ENCODE results near the gene LRRC3C. TPM values are rescaled to one million over a fixed set of nuclear protein-coding genes. Genes with fewer than 3 reads are reported as not detected.

Gene LRRC3C
- total and polyA plus RNA-seq, 2 experiments from 2014 or later: 0.57 TPM; not detected in 1

DNA sequence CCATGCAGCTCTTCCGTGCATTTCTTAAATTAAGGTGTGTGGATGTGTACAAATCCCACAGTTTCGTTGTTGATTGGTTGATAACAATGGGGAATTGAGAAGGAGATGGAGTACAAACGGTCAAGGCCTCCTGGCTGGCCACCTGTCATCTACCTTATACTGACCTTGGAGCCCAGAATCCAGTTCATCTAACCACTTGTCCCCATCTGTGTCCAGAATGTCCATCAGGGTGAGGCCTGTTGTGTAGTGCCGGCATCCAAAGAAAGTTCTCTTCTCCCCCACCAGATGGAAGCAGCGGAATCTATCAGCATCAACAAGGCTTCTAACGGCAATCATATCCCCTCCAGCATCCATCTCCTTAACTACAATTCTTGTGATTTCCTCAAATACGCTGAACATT is 10.6 kb upstream of the LRRC3C start:
- H3K36me3 ChIP-seq (replicated peaks; ENCODE audit: insufficient read depth, low read depth): no peaks in the 10 kb centered on the region
- WGBS (ENCODE audit: low lambda C conversion rate, missing lambda C conversion rate): 80% methylated on average over 7 of the region's 7 CpGs
- H3K79me2 ChIP-seq: no peaks in the 10 kb centered on the region
- no peaks in the 10 kb centered on the region for H3K4me1 ChIP-seq (ENCODE audit: insufficient read depth)
- DNase-seq (ENCODE audit: low spot score): no peak
- H3K9me3 ChIP-seq (ENCODE audit: low read depth): no peaks in the 10 kb centered on the region
- TF ChIP-seq EZH2 (IDR thresholded peaks at IDR 0.05; ENCODE audit: borderline replicate concordance) (no peak), EZH2phosphoT487 (IDR thresholded peaks at IDR 0.05; ENCODE audit: low read depth, severe bottlenecking, unreplicated experiment) (no peak)
- TF ChIP-seq, protein P1, sequence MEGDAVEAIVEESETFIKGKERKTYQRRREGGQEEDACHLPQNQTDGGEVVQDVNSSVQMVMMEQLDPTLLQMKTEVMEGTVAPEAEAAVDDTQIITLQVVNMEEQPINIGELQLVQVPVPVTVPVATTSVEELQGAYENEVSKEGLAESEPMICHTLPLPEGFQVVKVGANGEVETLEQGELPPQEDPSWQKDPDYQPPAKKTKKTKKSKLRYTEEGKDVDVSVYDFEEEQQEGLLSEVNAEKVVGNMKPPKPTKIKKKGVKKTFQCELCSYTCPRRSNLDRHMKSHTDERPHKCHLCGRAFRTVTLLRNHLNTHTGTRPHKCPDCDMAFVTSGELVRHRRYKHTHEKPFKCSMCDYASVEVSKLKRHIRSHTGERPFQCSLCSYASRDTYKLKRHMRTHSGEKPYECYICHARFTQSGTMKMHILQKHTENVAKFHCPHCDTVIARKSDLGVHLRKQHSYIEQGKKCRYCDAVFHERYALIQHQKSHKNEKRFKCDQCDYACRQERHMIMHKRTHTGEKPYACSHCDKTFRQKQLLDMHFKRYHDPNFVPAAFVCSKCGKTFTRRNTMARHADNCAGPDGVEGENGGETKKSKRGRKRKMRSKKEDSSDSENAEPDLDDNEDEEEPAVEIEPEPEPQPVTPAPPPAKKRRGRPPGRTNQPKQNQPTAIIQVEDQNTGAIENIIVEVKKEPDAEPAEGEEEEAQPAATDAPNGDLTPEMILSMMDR (IDR thresholded peaks at IDR 0.05; ENCODE audit: poor library complexity): no peak
- H2AFZ ChIP-seq: no peak overlapping the region
- H3K27ac ChIP-seq: peak overlapping the region; percentile 53
- no peaks in the 10 kb centered on the region for H3K9me2 ChIP-seq (replicated peaks; ENCODE audit: insufficient read depth)
- no peaks in the 10 kb centered on the region for H4K20me1 ChIP-seq (ENCODE audit: insufficient read depth, poor library complexity, severe bottlenecking)
- no peak overlapping the region for H3K4me2 ChIP-seq
- no peaks in the 10 kb centered on the region for H3K27me3 ChIP-seq
- no peak overlapping the region for H3K4me3 ChIP-seq

DNA sequence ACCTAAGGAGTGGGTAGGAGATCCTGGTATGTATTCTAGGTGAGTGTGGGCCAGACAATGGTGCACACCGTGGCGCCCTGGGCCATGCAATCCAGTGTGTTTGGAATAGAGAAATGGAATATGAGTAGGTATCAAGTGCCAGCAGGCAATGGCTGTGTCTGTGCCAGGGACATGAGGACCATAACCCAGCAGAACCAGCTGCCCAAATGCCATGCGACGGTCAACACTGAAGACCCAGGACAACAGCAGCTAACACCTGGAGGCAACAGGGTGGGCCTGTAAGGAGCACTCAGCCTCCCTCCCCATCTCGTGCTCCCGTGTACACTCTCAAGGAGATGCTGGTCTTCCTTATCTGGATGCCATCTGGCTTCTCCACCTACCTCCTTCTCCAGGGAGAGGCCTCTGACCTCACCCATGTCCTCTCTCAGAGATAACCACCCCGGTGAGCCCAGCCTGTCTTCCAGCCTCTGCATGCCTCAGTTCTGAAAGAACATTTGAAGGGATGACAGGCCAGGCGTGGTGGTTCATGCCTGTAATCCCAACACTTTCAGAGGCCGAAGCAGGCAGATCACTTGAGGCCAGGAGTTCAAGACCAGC is 8.3 kb upstream of the LRRC3C start:
- no peaks in the 10 kb centered on the region for H3K36me3 ChIP-seq (replicated peaks; ENCODE audit: insufficient read depth, low read depth)
- DNase-seq (ENCODE audit: low spot score): no peak
- no peak overlapping the region for H2AFZ ChIP-seq
- H3K4me1 ChIP-seq (ENCODE audit: insufficient read depth): no peaks in the 10 kb centered on the region
- TF ChIP-seq EZH2phosphoT487 (IDR thresholded peaks at IDR 0.05; ENCODE audit: low read depth, severe bottlenecking, unreplicated experiment) (no peak), EZH2 (IDR thresholded peaks at IDR 0.05; ENCODE audit: borderline replicate concordance) (no peak)
- TF ChIP-seq, protein P1 (IDR thresholded peaks at IDR 0.05; ENCODE audit: poor library complexity): no peak
- no peak overlapping the region for H3K27ac ChIP-seq
- H3K27me3 ChIP-seq: no peaks in the 10 kb centered on the region
- no peak overlapping the region for H3K4me2 ChIP-seq
- no peaks in the 10 kb centered on the region for H3K9me2 ChIP-seq (replicated peaks; ENCODE audit: insufficient read depth)
- WGBS (ENCODE audit: low lambda C conversion rate, missing lambda C conversion rate): 98% methylated on average over 9 of the region's 9 CpGs
- peaks cover 11% of the 10 kb centered on the region for H3K79me2 ChIP-seq
- H3K9me3 ChIP-seq (ENCODE audit: low read depth): no peaks in the 10 kb centered on the region
- H3K4me3 ChIP-seq: no peak overlapping the region
- peaks cover 4% of the 10 kb centered on the region for H4K20me1 ChIP-seq (ENCODE audit: insufficient read depth, poor library complexity, severe bottlenecking)

DNA sequence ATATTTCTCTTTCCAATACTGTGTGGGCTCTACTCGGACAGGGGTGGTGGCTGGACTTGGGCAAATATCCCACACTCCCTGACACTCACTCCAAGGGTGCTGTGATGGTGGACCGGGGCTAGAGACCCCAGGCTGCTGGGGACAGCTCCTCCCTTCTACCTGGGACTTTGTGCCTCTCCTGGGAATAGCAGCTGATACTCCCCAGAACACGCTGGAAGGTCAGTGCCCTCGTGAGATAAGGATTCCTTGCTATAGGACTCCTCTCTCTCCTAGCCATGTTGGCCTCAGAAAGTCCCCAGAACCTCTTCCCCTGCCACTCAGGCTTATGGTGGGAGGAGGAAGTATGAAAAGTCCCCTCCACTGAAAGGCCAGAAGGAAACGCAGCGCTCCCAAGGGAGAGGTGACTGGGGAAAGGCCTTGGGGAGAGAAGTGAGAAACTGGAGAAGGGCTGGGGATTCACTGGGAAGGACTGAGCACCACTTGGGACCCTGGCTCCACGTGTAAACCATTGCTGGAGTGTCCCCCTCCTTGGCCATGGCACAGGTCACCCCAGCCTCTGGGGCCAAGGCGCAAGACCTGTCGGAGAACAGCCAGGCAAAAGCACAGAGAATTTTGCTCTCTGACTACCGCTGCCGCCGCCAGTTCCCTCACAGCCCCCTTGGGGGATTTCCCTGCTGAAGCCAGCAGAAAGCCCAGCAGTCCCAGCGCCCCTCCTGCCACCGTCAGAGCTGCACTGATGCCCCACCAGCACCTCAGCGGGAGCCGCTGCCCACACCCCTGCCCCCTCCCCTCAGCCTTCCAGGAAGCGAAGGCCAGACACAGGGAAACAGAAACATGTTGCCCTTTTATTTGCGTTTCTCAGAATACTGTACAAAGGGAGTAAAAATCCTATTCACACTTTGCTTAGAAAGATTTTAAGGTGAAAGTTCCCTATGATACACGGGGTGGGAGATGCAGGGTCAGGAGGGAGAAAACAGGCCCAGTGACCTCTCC is 7.0 kb upstream of the LRRC3C start:
- DNase-seq (ENCODE audit: low spot score): peak; percentile 34
- Histone ChIP-seq H3K27ac (peak overlapping the region; percentile 70), H3K4me3 (no peak overlapping the region), H3K27me3 (no peaks in the 10 kb centered on the region), H3K79me2 (peaks cover 24% of the 10 kb centered on the region), H3K9me2 (replicated peaks; ENCODE audit: insufficient read depth) (no peaks in the 10 kb centered on the region), H3K4me1 (ENCODE audit: insufficient read depth) (peaks cover under 1% of the 10 kb centered on the region), H3K4me2 (no peak overlapping the region), H3K9me3 (ENCODE audit: low read depth) (no peaks in the 10 kb centered on the region), H4K20me1 (ENCODE audit: insufficient read depth, poor library complexity, severe bottlenecking) (peaks cover 12% of the 10 kb centered on the region), H3K36me3 (replicated peaks; ENCODE audit: insufficient read depth, low read depth) (no peaks in the 10 kb centered on the region), H2AFZ (no peak overlapping the region)
- WGBS (ENCODE audit: low lambda C conversion rate, missing lambda C conversion rate): 84% methylated on average over 19 of the region's 19 CpGs
- TF ChIP-seq EZH2phosphoT487 (IDR thresholded peaks at IDR 0.05; ENCODE audit: low read depth, severe bottlenecking, unreplicated experiment) (no peak), EZH2 (IDR thresholded peaks at IDR 0.05; ENCODE audit: borderline replicate concordance) (no peak)
- TF ChIP-seq, protein P1 (IDR thresholded peaks at IDR 0.05; ENCODE audit: poor library complexity): no peak

All from hepatocyte (in vitro differentiated cells).